ENCODE measurements around the gene LPXN.

GRCh38 chr11:58597486-58598144, 22.0 kb upstream of the LPXN start:
- no peak for TF ChIP-seq EP300 (IDR thresholded peaks at IDR 0.05)
- TF ChIP-seq CTCF (IDR thresholded peaks at IDR 0.05): no peak

Data from gastroesophageal sphincter (tissue), 3 donors.